MM.1S (cell line): ENCODE measurements around the gene NFYC.

Experiments used
- EZH2 ChIP-seq: fragments of 300-600 bp; sonication (generic); optimal IDR thresholded peaks from 2 replicates; pipeline ENCODE3; 2017; ENCODE audit warnings: low read depth, mild to moderate bottlenecking, antibody characterized with exemption, low read length, mixed read lengths
- TF ChIP-seq, protein P1 (sequence below): fragments of 300-600 bp; sonication (generic); IDR thresholded peaks from 2 replicates; pipeline ENCODE4 v1.5.1; 2016; ENCODE audit warnings: antibody characterized with exemption, low read length, mixed read lengths

DNA sequence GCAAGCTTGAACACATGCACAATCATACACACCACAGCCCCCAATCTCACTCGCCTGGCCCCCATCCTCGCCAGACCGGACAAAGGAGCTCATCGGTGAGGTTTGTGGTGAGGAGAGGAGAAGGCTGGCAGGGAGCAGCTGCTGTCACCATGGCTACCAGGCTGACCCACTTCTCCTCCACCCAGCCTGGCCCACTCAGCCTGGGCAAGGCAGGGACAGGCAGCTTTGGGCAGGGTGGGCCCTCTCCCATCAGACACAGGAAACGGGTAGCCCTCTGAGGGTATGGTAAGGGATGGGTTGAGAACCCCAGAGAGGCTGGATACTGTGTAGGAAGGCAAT lies 41.9 kb upstream of the NFYC start:
- no peak for TF ChIP-seq EZH2
- TF ChIP-seq, protein P1, sequence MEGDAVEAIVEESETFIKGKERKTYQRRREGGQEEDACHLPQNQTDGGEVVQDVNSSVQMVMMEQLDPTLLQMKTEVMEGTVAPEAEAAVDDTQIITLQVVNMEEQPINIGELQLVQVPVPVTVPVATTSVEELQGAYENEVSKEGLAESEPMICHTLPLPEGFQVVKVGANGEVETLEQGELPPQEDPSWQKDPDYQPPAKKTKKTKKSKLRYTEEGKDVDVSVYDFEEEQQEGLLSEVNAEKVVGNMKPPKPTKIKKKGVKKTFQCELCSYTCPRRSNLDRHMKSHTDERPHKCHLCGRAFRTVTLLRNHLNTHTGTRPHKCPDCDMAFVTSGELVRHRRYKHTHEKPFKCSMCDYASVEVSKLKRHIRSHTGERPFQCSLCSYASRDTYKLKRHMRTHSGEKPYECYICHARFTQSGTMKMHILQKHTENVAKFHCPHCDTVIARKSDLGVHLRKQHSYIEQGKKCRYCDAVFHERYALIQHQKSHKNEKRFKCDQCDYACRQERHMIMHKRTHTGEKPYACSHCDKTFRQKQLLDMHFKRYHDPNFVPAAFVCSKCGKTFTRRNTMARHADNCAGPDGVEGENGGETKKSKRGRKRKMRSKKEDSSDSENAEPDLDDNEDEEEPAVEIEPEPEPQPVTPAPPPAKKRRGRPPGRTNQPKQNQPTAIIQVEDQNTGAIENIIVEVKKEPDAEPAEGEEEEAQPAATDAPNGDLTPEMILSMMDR: no peak
